HuH-7 (cell line): Measurements from ENCODE around the gene TBX4.
"Not testable (repeated sequence)": the region's sequence is repeated elsewhere in the genome, so short reads cannot be mapped to it uniquely, and the experiment has no call there.

Source experiments
- DNase-seq: peaks from one replicate; pipeline ENCODE4 v3.0.0; 2011; ENCODE audit warnings: low spot score

TBX4 gene

DNA sequence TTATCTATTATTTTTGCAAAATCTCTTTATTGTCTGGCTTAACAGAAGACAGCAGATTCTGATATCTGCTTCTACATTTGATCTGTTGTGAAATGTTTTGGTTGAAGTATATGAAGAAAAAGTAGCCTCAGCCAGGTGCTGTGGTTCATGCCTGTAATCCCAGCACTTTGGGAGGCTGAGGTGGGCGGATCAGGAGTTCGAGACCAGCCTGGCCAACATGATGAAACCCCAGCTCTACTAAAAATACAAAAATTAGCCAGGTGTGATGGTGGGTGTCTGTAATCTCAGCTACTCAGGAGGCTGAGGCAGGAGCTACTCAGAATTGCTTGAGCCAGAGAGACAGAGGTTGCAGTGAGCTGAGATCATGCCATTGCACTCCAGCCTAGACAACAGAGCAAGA, 75.2 kb downstream of the TBX4 start:
- DNase-seq = not testable (repeated sequence)

DNA sequence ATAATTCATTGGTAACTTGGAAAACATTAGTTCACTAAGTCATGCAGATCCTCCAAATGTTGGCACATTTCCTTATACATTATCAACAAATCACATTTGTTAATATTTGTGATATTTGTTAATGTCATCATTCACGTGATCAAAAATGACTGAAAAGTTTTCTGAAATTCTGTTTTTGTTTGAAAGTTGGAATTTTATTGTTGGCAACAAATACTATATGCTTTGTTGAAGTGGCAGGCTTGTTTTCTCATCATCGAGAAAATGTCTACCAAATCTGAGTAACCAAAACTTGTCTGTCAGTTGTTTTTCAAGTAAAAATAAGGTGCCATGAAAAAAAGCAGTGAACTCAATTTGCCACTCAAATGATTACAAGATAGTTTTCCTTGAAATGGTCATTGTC, 75.9 kb downstream of the TBX4 start:
- DNase-seq = no peak

DNA sequence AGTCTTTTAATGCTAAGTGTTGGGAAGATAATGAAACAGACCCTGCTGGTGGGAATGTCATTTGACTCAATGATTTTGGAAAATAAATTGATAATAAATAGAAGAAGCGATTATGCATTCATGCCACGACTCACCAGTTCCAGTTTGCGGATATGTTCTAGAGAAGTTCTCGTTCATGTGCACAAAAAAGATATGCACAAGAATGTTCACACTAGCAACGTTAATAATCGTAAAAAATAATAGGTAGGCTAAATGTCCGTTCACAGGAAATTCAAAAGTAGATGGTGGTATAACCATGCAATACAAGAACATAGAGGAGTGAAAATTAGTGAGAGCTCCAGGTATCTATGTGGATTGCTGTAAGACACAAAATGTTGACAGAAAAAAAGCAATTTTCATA, 79.0 kb downstream of the TBX4 start:
- no peak for DNase-seq

DNA sequence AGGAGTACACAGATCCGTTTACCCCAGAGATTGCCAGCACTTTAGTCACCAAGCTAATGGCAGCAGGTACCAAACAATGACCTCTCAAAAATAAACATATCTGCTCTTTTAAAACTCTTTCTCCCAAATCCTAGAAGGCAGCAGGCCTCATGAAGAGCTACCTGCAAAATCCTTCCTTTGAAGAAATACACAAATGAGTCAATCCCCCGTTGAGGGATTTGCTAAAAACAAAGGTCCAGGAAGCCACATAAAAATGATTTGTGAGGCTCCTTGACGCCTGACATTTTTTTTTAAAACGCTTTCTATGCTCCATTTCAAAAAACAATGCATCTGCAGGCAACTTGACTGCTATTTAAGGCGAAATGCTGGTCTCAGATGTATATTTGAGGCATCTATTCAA, 80.6 kb downstream of the TBX4 start:
- no peak for DNase-seq

DNA sequence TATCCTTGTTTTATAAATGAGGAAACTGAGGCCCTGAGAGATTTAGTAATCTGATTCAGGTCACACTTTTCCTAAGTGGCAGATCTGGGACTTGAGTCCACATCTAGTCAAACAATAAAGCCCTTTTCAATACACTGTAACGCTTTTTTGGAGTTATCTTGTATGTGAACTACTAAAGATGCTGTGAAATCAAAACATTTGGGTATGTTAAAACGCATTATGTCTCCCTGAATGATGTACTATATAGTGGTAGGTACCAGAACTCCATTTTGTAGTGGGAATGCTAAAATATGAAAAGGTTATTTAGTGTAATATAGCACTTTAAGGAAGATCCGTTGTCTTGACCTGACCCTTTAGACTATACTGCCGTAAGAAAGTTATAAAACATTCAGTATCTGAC, 81.6 kb downstream of the TBX4 start:
- DNase-seq = no peak

DNA sequence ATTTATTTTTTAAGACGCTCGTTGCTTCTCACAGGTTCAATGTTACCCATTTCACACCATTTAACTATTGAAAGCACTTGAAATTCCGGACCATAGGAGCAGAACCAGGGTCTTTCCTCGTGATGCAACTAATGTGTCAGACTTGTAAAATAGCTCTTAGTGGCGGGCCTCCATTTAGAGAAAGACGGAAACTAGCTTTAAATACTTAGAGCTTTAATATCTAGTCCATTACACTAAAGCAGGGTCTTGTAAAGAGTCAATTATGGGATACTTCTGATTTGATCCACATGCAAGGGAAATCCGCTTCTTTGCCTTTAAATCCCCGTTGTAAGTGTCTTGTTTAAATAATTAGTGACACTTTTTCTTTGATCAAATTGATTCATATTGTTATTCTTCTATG, 82.2 kb downstream of the TBX4 start:
- no peak for DNase-seq
